WTC11 (cell line): ENCODE data around the gene EOLA1. TPM values are rescaled to one million over a fixed set of nuclear protein-coding genes. Genes with fewer than 3 reads are reported as not detected.

Experiments
- ATAC-seq: fragments of 200-7000 bp; cut with Tn5 transposase; 2 replicates; pipeline ENCODE4 v1.10.0; 2021; ENCODE audit warnings: mild to moderate bottlenecking, moderate library complexity
- CTCF ChIA-PET: fragments of 300-600 bp; sonication (Branson Sonifier 250); formaldehyde crosslinking; loops from one replicate; lab custom pipeline; 2021; ENCODE audit warnings: antibody characterized with exemption; lab: Charles Lee
- POLR2A ChIA-PET: fragments of 350-600 bp; sonication (Branson Sonifier 250); formaldehyde crosslinking; loops from one replicate; lab custom pipeline; 2021; ENCODE audit warnings: antibody characterized with exemption; lab: Charles Lee
- DNase-seq: peaks from one replicate; pipeline ENCODE4 v3.0.0; 2021; ENCODE audit warnings: low spot score
- H3K27ac Mint-ChIP-seq: 2 replicates; pipeline ENCODE4 v1.8.0; 2021; ENCODE audit warnings: mixed read lengths
- H3K27me3 Mint-ChIP-seq: 2 replicates; pipeline ENCODE4 v1.8.0; 2021; ENCODE audit warnings: low read depth, mild to moderate bottlenecking, moderate library complexity, mixed read lengths
- H3K36me3 Mint-ChIP-seq: 2 replicates; pipeline ENCODE4 v1.8.0; 2021; ENCODE audit warnings: mixed read lengths
- H3K4me1 Mint-ChIP-seq: 2 replicates; pipeline ENCODE4 v1.8.0; 2022; ENCODE audit warnings: mixed read lengths
- H3K4me3 Mint-ChIP-seq: 2 replicates; pipeline ENCODE4 v1.8.0; 2021; ENCODE audit warnings: mild to moderate bottlenecking, moderate library complexity, mixed read lengths
- H3K9me3 Mint-ChIP-seq: 2 replicates; pipeline ENCODE4 v1.8.0; 2021; ENCODE audit warnings: mixed read lengths
- CREB1 ChIP-seq: sonication (generic); formaldehyde crosslinking; IDR thresholded peaks from 2 replicates; pipeline ENCODE4 v1.8.0; 2023; ENCODE audit warnings: mild to moderate bottlenecking, missing genetic modification reagents
- ELF4 ChIP-seq: sonication (generic); formaldehyde crosslinking; IDR thresholded peaks from 2 replicates; pipeline ENCODE4 v1.8.1; 2022; ENCODE audit warnings: low read depth, mild to moderate bottlenecking, moderate library complexity, missing genetic modification reagents
- GABPB1 ChIP-seq: sonication (generic); formaldehyde crosslinking; IDR thresholded peaks from 2 replicates; pipeline ENCODE4 v1.8.1; 2023; ENCODE audit warnings: mild to moderate bottlenecking, missing genetic modification reagents
- HMGA2 ChIP-seq: fragments of 250-450 bp; sonication (Bioruptor Pico); IDR thresholded peaks from 2 replicates; pipeline ENCODE4 v1.4.0; 2021; ENCODE audit warnings: mild to moderate bottlenecking, moderate library complexity
- IRF2 ChIP-seq: sonication (generic); formaldehyde crosslinking; IDR thresholded peaks from 2 replicates; pipeline ENCODE4 v1.8.0; 2022; ENCODE audit warnings: low read depth, missing genetic modification reagents, borderline replicate concordance
- NFATC4 ChIP-seq: fragments of 250-450 bp; sonication (Bioruptor Pico); IDR thresholded peaks from 2 replicates; pipeline ENCODE4 v1.9.0; 2021; ENCODE audit warnings: mild to moderate bottlenecking
- NFYB ChIP-seq: sonication (generic); formaldehyde crosslinking; conservative IDR thresholded peaks from 2 replicates; pipeline ENCODE4 v1.8.0; 2022; ENCODE audit warnings: low read depth, missing genetic modification reagents
- NR1H2 ChIP-seq: sonication (generic); formaldehyde crosslinking; IDR thresholded peaks from 2 replicates; pipeline ENCODE4 v1.9.0; 2021; ENCODE audit warnings: mild to moderate bottlenecking, moderate library complexity, missing genetic modification reagents
- OVOL2 ChIP-seq: fragments of 250-450 bp; sonication (Bioruptor Pico); IDR thresholded peaks from 2 replicates; pipeline ENCODE4 v1.9.0; 2021; ENCODE audit warnings: mild to moderate bottlenecking, borderline replicate concordance
- RORB ChIP-seq: fragments of 250-450 bp; sonication (Bioruptor Pico); IDR thresholded peaks from 2 replicates; pipeline ENCODE4 v1.9.0; 2021; ENCODE audit warnings: mild to moderate bottlenecking
- SMAD4 ChIP-seq: sonication (generic); formaldehyde crosslinking; IDR thresholded peaks from 2 replicates; pipeline ENCODE4 v1.8.0; 2022; ENCODE audit warnings: mild to moderate bottlenecking, missing genetic modification reagents
- SP1 ChIP-seq: sonication (generic); formaldehyde crosslinking; conservative IDR thresholded peaks from 2 replicates; pipeline ENCODE4 v1.8.1; 2022; ENCODE audit warnings: missing genetic modification reagents
- TCF7 ChIP-seq: sonication (generic); formaldehyde crosslinking; IDR thresholded peaks from 2 replicates; pipeline ENCODE4 v1.8.0; 2022; ENCODE audit warnings: mild to moderate bottlenecking, low read depth, missing genetic modification reagents, moderate library complexity
- TP53 ChIP-seq: sonication (generic); formaldehyde crosslinking; IDR thresholded peaks from 2 replicates; pipeline ENCODE4 v1.8.1; 2023; ENCODE audit warnings: mild to moderate bottlenecking, missing genetic modification reagents
- ZNF138 ChIP-seq: sonication (generic); formaldehyde crosslinking; conservative IDR thresholded peaks from 2 replicates; pipeline ENCODE4 v1.8.1; 2022; ENCODE audit warnings: mild to moderate bottlenecking, moderate library complexity, missing genetic modification reagents
- ZNF219 ChIP-seq: sonication (generic); formaldehyde crosslinking; IDR thresholded peaks from 2 replicates; pipeline ENCODE4 v1.8.0; 2023; ENCODE audit warnings: missing genetic modification reagents, mild to moderate bottlenecking, borderline replicate concordance
- ZNF232 ChIP-seq: sonication (generic); formaldehyde crosslinking; IDR thresholded peaks from 2 replicates; pipeline ENCODE4 v1.8.0; 2022; ENCODE audit warnings: mild to moderate bottlenecking, missing genetic modification reagents
- total RNA-seq: library from RNA; stranded (reverse); gene quantifications from 3 replicates; pipeline ENCODE4 v1.2.3, GENCODE V29; 2021
- TF ChIP-seq, protein P1 (sequence below): sonication (generic); formaldehyde crosslinking; IDR thresholded peaks from 2 replicates; pipeline ENCODE4 v1.8.1; 2023; ENCODE audit warnings: mild to moderate bottlenecking, missing genetic modification reagents
- TF ChIP-seq, protein P2 (sequence below): sonication (generic); formaldehyde crosslinking; IDR thresholded peaks from 2 replicates; pipeline ENCODE4 v1.8.1; 2023; ENCODE audit warnings: mild to moderate bottlenecking, missing genetic modification reagents, moderate library complexity
- TF ChIP-seq, protein P3 (sequence below): fragments of 200-600 bp; IDR thresholded peaks from 2 replicates; pipeline ENCODE4 v1.8.0; 2022; ENCODE audit warnings: antibody characterized with exemption
- TF ChIP-seq, protein P4 (sequence below): sonication (generic); formaldehyde crosslinking; IDR thresholded peaks from 2 replicates; pipeline ENCODE4 v1.8.0; 2022; ENCODE audit warnings: missing genetic modification reagents

The EOLA1 gene
- total RNA-seq, 1 experiment from 2014 or later, result 5.4 TPM

DNA sequence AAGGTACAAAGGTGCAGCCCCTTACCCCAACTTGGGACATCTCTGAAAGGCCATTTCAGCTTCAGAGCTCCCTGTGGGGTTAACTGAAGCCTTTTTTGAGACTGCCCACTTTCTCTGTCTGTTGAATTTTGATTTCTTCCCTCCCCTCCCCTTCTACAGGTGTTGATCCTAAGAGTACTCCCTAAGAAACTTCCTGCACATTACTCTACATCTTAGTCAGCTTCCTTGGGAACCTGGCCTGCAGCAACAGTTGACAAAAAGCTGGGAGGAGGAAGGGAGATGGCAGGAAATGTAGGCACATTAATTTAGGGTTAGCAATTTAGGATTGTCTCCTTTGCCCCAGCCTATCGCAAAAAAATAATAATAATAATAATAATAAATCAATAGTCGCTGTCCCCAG is 34.5 kb upstream of the EOLA1 start (continued):
- TF ChIP-seq ZNF219 (CRISPR knock-in tag) (no peak), NFYB (CRISPR knock-in tag) (no peak), CREB1 (CRISPR knock-in tag) (no peak), GABPB1 (CRISPR knock-in tag) (no peak), ZNF138 (CRISPR knock-in tag) (no peak), TP53 (CRISPR knock-in tag) (no peak)
- TF ChIP-seq, protein P1, sequence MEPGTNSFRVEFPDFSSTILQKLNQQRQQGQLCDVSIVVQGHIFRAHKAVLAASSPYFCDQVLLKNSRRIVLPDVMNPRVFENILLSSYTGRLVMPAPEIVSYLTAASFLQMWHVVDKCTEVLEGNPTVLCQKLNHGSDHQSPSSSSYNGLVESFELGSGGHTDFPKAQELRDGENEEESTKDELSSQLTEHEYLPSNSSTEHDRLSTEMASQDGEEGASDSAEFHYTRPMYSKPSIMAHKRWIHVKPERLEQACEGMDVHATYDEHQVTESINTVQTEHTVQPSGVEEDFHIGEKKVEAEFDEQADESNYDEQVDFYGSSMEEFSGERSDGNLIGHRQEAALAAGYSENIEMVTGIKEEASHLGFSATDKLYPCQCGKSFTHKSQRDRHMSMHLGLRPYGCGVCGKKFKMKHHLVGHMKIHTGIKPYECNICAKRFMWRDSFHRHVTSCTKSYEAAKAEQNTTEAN, result no peak

DNA sequence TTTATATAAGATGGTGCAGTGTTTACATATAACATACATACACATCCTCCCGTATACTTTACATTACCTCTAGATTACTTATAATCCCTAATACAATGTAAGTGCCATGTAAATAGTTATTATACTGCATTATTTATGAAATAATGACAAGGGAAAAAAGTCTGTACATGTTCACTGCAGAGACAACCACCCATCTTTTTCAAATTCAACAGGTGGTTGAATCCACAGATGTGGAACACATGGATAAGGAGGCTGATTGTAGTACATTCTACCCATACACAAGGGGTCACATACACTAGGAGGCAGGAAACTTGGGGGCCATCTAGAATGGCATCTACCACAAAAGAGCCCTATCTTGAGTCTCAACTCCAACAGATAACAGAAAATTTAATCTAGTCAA is 32.3 kb upstream of the EOLA1 start:
- TF ChIP-seq IRF2 (CRISPR knock-in tag), result no peak
- TF ChIP-seq HMGA2, result no peak
- no peak for TF ChIP-seq NR1H2 (CRISPR knock-in tag)
- no peak for TF ChIP-seq RORB (CRISPR knock-in tag)
- CTCF ChIA-PET, result no interaction called here
- Mint-ChIP-seq H3K27me3 (peaks cover 33% of the 10 kb centered on the region), H3K36me3 (no peaks in the 10 kb centered on the region), H3K4me1 (peaks cover 13% of the 10 kb centered on the region), H3K27ac (no peak overlapping the region), H3K9me3 (no peaks in the 10 kb centered on the region), H3K4me3 (no peak overlapping the region)
- POLR2A ChIA-PET, result no interaction called here
- ATAC-seq, result no peak
- DNase-seq, result no peak

DNA sequence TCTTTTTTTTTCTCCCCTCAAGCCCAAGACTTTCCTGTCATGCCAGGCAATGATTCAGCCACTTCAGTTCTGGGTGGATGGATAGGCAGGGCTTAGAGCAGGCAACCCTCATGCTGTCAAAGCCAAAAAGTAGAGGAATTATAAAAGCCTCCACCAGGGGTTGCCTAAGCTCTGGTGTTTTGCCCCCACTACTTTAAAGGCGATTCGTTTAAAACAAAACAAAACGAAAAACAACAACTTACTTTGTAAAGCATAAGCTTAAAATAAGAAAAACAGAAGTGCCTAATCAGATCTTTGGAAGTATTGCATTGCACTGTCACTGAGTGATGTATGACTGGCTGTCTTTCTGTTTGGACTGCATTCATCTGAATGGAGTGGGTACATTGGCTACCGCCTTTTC is 30.4 kb upstream of the EOLA1 start:
- Mint-ChIP-seq H3K27ac (no peak overlapping the region), H3K4me1 (peaks cover 8% of the 10 kb centered on the region), H3K9me3 (no peaks in the 10 kb centered on the region), H3K27me3 (peaks cover 26% of the 10 kb centered on the region), H3K4me3 (no peak overlapping the region), H3K36me3 (no peaks in the 10 kb centered on the region)
- ChIA-PET CTCF (interaction anchor here (0.6 to 1.1 kb wide), 2 partner anchors 29 to 346 kb away, joined by 4 read pairs; no protein-coding TSS in a partner anchor), POLR2A (no interaction called here)
- DNase-seq (no peak), ATAC-seq (peak; percentile 47)
- TF ChIP-seq SMAD4 (CRISPR knock-in tag) (no peak), OVOL2 (CRISPR knock-in tag) (no peak)

DNA sequence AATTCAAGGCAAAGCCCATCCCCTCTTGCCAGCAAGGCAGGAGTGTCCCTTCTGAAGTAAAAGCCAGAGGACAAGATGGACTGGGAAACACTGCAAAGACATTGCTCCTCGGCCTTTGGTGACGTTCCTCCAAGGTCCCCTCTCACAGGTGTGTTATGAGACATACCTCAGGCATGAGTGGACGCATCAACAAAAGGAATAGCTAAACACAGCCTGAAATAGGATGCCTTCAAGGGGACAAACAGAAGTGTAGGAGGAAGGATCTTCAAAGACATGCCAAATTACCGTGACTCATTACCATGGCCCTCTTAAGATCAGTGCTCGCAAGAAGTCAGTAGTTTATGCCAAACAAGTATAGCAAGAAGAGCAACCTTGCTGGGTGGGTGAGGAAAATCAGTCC is 29.7 kb upstream of the EOLA1 start:
- ATAC-seq (no peak), DNase-seq (no peak)
- TF ChIP-seq SP1 (no peak), ZNF232 (no peak), TCF7 (CRISPR knock-in tag) (no peak), RORB (CRISPR knock-in tag) (no peak)
- TF ChIP-seq, protein P2, sequence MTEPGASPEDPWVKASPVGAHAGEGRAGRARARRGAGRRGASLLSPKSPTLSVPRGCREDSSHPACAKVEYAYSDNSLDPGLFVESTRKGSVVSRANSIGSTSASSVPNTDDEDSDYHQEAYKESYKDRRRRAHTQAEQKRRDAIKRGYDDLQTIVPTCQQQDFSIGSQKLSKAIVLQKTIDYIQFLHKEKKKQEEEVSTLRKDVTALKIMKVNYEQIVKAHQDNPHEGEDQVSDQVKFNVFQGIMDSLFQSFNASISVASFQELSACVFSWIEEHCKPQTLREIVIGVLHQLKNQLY (CRISPR knock-in tag), result no peak
- no peaks in the 10 kb centered on the region for H3K9me3 Mint-ChIP-seq
- no peaks in the 10 kb centered on the region for H3K36me3 Mint-ChIP-seq
- ChIA-PET POLR2A (no interaction called here), CTCF (interaction anchor here (1.0 to 1.7 kb wide), 3 partner anchors 11 to 29 kb away, joined by 3 to 33 read pairs (median 4); partner anchors contain the start of gene EOLA1)
- H3K4me3 Mint-ChIP-seq, result no peak overlapping the region
- peaks cover 21% of the 10 kb centered on the region for H3K27me3 Mint-ChIP-seq
- H3K4me1 Mint-ChIP-seq, result peaks cover 3% of the 10 kb centered on the region; the same call in 1 of the 2 replicates
- H3K27ac Mint-ChIP-seq, result no peak overlapping the region

DNA sequence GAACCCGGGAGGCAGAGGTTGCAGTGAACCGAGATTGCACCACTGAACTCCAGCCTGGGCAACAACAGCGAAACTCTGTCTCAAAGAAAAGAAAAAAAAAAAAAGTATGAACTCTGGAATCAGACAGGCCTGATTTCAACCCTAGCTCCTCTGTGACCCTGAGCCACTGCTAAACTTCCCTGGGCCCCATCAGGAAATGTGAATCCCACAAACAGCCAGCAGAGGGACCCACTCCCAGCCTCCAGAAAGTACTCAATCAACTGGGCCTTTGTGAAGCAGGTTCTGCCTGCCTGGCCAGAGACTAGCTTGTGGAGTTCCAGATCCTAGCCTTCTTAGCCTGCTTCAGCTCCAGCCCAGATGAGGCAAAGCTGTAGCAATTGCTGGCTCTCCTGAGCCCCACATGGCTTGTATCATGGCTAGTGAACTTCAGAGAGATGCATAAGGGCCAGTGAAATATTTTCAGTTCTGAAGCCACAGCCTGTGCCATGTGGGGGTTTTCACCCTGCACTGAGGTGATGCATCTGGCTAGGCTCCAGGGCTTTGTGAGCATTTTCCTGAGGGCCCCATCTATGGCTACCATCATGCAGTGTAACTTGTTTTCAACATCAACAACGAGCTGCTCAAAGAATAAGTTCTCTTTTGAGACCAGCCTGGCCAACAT is 28.5 kb upstream of the EOLA1 start:
- DNase-seq (peak; percentile 48), ATAC-seq (peak; percentile 89)
- POLR2A ChIA-PET, result interaction anchor here (1.2 kb wide), 1 partner anchor 27 kb away, joined by 6 read pairs; no protein-coding TSS in a partner anchor
- TF ChIP-seq, protein P3, sequence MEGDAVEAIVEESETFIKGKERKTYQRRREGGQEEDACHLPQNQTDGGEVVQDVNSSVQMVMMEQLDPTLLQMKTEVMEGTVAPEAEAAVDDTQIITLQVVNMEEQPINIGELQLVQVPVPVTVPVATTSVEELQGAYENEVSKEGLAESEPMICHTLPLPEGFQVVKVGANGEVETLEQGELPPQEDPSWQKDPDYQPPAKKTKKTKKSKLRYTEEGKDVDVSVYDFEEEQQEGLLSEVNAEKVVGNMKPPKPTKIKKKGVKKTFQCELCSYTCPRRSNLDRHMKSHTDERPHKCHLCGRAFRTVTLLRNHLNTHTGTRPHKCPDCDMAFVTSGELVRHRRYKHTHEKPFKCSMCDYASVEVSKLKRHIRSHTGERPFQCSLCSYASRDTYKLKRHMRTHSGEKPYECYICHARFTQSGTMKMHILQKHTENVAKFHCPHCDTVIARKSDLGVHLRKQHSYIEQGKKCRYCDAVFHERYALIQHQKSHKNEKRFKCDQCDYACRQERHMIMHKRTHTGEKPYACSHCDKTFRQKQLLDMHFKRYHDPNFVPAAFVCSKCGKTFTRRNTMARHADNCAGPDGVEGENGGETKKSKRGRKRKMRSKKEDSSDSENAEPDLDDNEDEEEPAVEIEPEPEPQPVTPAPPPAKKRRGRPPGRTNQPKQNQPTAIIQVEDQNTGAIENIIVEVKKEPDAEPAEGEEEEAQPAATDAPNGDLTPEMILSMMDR, result 0 out of 2 replicates have a peak, but pooled peaks have one; percentile 23
- TF ChIP-seq, protein P4, sequence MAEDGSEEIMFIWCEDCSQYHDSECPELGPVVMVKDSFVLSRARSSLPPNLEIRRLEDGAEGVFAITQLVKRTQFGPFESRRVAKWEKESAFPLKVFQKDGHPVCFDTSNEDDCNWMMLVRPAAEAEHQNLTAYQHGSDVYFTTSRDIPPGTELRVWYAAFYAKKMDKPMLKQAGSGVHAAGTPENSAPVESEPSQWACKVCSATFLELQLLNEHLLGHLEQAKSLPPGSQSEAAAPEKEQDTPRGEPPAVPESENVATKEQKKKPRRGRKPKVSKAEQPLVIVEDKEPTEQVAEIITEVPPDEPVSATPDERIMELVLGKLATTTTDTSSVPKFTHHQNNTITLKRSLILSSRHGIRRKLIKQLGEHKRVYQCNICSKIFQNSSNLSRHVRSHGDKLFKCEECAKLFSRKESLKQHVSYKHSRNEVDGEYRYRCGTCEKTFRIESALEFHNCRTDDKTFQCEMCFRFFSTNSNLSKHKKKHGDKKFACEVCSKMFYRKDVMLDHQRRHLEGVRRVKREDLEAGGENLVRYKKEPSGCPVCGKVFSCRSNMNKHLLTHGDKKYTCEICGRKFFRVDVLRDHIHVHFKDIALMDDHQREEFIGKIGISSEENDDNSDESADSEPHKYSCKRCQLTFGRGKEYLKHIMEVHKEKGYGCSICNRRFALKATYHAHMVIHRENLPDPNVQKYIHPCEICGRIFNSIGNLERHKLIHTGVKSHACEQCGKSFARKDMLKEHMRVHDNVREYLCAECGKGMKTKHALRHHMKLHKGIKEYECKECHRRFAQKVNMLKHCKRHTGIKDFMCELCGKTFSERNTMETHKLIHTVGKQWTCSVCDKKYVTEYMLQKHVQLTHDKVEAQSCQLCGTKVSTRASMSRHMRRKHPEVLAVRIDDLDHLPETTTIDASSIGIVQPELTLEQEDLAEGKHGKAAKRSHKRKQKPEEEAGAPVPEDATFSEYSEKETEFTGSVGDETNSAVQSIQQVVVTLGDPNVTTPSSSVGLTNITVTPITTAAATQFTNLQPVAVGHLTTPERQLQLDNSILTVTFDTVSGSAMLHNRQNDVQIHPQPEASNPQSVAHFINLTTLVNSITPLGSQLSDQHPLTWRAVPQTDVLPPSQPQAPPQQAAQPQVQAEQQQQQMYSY (CRISPR knock-in tag), result no peak
- TF ChIP-seq ELF4 (CRISPR knock-in tag), result no peak
- no peak for TF ChIP-seq NFATC4 (CRISPR knock-in tag)
- no peak for TF ChIP-seq ZNF138 (CRISPR knock-in tag)
- H3K4me3 Mint-ChIP-seq, result no peak overlapping the region
- no peaks in the 10 kb centered on the region for H3K36me3 Mint-ChIP-seq
- H3K9me3 Mint-ChIP-seq, result no peaks in the 10 kb centered on the region
- H3K27me3 Mint-ChIP-seq, result peaks cover 19% of the 10 kb centered on the region
- peaks cover 3% of the 10 kb centered on the region; the same call in 1 of the 2 replicates for H3K4me1 Mint-ChIP-seq
- CTCF ChIA-PET, result interaction anchor here (0.6 to 2.4 kb wide), 17 partner anchors 10 to 252 kb away, joined by 3 to 33 read pairs (median 4); partner anchors contain the start of gene EOLA1
- no peak overlapping the region for H3K27ac Mint-ChIP-seq
